HepG2 (cell line): ENCODE data around the gene NFATC1. TPM values are rescaled to one million over a fixed set of nuclear protein-coding genes. Genes with fewer than 3 reads are reported as not detected.

Experiments used
- polyA plus RNA-seq, 8 experiments: library from polyadenylated mRNA; depleted of rRNA in 3 of 8; stranded (reverse) in 7 of 8; unstranded in 1 of 8; fragments of >200 nt; fragmentation: Illumina TruSeq in 4 of 8; extraction: Trizol in 4 of 8; gene quantifications; 2 replicates each; pipeline versions ENCODE4 v1.2.1 to v1.2.3, GENCODE V29; 2011 to 2016; ENCODE audit warnings: low read depth in 4 of 8, missing spikeins in 1 of 8, mixed read lengths in 1 of 8; ENCODE audit not compliant: insufficient read depth in 1 of 8
- total RNA-seq, 5 experiments: library from RNA; depleted of rRNA; stranded (reverse); fragments of >200 nt; fragmentation: Illumina TruSeq; extraction: Trizol; gene quantifications; 2 replicates each; pipeline ENCODE4 v1.2.3, GENCODE V29; 2016; ENCODE audit warnings: low read depth in 1 of 5
- TF ChIP-seq, protein P1 (sequence below): sonication (generic); formaldehyde crosslinking; IDR thresholded peaks from one replicate; pipeline ENCODE4 v1.5.1; 2020; ENCODE audit warnings: mild to moderate bottlenecking, missing genetic modification reagents; ENCODE audit errors: not compliant biosample characterization

Gene NFATC1
- total and polyA plus RNA-seq, 2 of the 13 experiments (the other 11 are each of a cell fraction or from before 2014, with no cell fraction given), result not detected

DNA sequence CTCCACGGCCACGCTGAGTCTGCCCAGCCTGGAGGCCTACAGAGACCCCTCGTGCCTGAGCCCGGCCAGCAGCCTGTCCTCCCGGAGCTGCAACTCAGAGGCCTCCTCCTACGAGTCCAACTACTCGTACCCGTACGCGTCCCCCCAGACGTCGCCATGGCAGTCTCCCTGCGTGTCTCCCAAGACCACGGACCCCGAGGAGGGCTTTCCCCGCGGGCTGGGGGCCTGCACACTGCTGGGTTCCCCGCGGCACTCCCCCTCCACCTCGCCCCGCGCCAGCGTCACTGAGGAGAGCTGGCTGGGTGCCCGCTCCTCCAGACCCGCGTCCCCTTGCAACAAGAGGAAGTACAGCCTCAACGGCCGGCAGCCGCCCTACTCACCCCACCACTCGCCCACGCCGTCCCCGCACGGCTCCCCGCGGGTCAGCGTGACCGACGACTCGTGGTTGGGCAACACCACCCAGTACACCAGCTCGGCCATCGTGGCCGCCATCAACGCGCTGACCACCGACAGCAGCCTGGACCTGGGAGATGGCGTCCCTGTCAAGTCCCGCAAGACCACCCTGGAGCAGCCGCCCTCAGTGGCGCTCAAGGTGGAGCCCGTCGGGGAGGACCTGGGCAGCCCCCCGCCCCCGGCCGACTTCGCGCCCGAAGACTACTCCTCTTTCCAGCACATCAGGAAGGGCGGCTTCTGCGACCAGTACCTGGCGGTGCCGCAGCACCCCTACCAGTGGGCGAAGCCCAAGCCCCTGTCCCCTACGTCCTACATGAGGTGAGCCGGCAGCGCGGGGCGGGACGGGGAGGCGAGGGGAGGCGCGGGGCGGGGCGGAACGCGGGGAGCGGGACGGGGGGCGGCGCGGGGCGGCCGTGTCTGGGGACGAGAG is 15.2 kb downstream of the NFATC1 start (continued):
- TF ChIP-seq, protein P1, sequence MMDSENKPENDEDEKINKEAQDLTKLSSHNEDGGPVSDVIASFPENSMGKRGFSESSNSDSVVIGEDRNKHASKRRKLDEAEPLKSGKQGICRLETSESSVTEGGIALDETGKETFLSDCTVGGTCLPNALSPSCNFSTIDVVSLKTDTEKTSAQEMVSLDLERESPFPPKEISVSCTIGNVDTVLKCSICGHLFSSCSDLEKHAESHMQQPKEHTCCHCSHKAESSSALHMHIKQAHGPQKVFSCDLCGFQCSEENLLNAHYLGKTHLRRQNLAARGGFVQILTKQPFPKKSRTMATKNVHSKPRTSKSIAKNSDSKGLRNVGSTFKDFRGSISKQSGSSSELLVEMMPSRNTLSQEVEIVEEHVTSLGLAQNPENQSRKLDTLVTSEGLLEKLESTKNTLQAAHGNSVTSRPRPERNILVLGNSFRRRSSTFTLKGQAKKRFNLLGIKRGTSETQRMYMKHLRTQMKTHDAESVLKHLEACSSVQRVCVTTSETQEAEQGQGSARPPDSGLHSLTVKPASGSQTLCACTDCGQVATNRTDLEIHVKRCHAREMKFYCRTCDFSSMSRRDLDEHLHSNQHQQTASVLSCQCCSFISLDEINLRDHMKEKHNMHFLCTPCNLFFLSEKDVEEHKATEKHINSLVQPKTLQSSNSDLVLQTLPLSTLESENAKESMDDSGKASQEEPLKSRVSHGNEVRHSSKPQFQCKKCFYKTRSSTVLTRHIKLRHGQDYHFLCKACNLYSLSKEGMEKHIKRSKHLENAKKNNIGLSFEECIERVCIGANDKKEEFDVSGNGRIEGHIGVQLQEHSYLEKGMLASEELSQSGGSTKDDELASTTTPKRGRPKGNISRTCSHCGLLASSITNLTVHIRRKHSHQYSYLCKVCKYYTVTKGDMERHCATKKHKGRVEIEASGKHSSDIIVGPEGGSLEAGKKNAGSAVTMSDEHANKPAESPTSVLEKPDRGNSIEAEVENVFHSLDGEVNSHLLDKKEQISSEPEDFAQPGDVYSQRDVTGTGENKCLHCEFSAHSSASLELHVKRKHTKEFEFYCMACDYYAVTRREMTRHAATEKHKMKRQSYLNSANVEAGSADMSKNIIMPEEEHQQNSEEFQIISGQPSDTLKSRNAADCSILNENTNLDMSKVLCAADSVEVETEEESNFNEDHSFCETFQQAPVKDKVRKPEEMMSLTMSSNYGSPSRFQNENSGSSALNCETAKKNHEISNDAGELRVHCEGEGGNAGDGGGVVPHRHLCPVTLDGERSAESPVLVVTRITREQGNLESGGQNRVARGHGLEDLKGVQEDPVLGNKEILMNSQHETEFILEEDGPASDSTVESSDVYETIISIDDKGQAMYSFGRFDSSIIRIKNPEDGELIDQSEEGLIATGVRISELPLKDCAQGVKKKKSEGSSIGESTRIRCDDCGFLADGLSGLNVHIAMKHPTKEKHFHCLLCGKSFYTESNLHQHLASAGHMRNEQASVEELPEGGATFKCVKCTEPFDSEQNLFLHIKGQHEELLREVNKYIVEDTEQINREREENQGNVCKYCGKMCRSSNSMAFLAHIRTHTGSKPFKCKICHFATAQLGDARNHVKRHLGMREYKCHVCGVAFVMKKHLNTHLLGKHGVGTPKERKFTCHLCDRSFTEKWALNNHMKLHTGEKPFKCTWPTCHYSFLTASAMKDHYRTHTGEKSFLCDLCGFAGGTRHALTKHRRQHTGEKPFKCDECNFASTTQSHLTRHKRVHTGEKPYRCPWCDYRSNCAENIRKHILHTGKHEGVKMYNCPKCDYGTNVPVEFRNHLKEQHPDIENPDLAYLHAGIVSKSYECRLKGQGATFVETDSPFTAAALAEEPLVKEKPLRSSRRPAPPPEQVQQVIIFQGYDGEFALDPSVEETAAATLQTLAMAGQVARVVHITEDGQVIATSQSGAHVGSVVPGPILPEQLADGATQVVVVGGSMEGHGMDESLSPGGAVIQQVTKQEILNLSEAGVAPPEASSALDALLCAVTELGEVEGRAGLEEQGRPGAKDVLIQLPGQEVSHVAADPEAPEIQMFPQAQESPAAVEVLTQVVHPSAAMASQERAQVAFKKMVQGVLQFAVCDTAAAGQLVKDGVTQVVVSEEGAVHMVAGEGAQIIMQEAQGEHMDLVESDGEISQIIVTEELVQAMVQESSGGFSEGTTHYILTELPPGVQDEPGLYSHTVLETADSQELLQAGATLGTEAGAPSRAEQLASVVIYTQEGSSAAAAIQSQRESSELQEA, result no peak
